Progenitor cell of endocrine pancreas (in vitro differentiated cells): ENCODE data around the gene PSME3IP1. TPM values are rescaled to one million over a fixed set of nuclear protein-coding genes. Genes with fewer than 3 reads are reported as not detected.

Experiments used
- DNase-seq: peaks from one replicate; pipeline ENCODE4 v3.0.0; 2021; ENCODE audit warnings: low spot score; ENCODE audit not compliant: unreplicated experiment
- H3K27ac Mint-ChIP-seq: 2 replicates; pipeline ENCODE4 v1.8.0; 2021; ENCODE audit warnings: mild to moderate bottlenecking, moderate library complexity, mixed read lengths
- H3K27me3 Mint-ChIP-seq: 2 replicates; pipeline ENCODE4 v1.8.0; 2021; ENCODE audit warnings: mixed read lengths
- H3K36me3 Mint-ChIP-seq: 2 replicates; pipeline ENCODE4 v1.8.0; 2022; ENCODE audit warnings: mixed read lengths; ENCODE audit not compliant: insufficient read depth
- H3K4me1 Mint-ChIP-seq: 2 replicates; pipeline ENCODE4 v1.8.0; 2021; ENCODE audit warnings: low read depth, mixed read lengths
- H3K4me3 Mint-ChIP-seq: 2 replicates; pipeline ENCODE4 v1.8.0; 2021; ENCODE audit warnings: low read depth, mild to moderate bottlenecking, moderate library complexity, mixed read lengths
- H3K9me3 Mint-ChIP-seq: 2 replicates; pipeline ENCODE4 v1.8.0; 2021; ENCODE audit warnings: low read depth, mixed read lengths
- total RNA-seq: library from RNA; stranded (reverse); gene quantifications from 2 replicates; pipeline ENCODE4 v1.2.1, GENCODE V29; 2021
- TF ChIP-seq, protein P1 (sequence below): fragments of 200-600 bp; sonication (generic); IDR thresholded peaks from one replicate; pipeline ENCODE4 v1.5.0; 2021; ENCODE audit warnings: antibody characterized with exemption, mild to moderate bottlenecking; ENCODE audit not compliant: unreplicated experiment

The PSME3IP1 gene
- total RNA-seq, 1 donor from 2014 or later: 101 TPM

DNA sequence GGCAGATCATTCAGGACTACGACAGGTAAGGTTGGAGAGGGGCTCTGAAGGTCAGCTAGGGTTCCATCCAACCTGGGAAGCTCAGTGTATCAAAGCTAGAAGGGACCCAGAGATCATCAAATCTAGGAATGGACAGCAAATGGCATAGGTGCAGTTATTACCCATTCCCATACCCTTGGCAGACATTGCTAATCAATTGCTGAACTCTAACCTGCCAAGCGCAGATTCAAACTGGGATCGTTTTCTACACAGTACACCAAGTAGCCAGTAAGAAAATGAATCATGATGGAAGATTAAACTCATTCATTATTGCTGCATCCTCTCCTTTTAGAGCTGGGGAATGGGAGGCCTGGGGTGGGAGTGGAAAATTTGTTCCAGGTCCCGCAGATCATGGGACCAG is 59.9 kb downstream of the PSME3IP1 start:
- Mint-ChIP-seq H3K27ac (no peak overlapping the region), H3K4me1 (no peaks in the 10 kb centered on the region), H3K9me3 (no peaks in the 10 kb centered on the region), H3K4me3 (no peak overlapping the region), H3K36me3 (no peaks in the 10 kb centered on the region), H3K27me3 (no peaks in the 10 kb centered on the region)
- no peak for DNase-seq
- TF ChIP-seq, protein P1, sequence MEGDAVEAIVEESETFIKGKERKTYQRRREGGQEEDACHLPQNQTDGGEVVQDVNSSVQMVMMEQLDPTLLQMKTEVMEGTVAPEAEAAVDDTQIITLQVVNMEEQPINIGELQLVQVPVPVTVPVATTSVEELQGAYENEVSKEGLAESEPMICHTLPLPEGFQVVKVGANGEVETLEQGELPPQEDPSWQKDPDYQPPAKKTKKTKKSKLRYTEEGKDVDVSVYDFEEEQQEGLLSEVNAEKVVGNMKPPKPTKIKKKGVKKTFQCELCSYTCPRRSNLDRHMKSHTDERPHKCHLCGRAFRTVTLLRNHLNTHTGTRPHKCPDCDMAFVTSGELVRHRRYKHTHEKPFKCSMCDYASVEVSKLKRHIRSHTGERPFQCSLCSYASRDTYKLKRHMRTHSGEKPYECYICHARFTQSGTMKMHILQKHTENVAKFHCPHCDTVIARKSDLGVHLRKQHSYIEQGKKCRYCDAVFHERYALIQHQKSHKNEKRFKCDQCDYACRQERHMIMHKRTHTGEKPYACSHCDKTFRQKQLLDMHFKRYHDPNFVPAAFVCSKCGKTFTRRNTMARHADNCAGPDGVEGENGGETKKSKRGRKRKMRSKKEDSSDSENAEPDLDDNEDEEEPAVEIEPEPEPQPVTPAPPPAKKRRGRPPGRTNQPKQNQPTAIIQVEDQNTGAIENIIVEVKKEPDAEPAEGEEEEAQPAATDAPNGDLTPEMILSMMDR: no peak

DNA sequence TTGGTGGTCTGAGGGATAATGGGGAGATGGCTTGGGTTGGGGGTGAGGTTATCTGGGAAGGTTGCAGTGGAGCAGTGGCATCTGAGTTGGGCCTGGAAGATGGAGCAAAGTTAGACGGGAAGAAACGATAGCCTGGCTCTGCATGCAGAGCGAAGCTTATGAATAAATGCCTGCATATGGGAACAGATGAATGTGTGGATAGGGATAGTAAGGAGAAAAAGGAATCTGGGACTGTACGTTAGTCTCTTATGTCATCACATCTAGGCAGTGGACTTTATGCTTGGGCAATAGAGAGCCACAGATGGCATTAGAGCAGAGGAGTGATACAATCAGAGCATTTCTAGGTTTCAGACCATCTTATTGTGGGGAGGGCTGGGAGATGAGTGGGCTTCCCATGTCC is 60.5 kb downstream of the PSME3IP1 start:
- DNase-seq: no peak
- TF ChIP-seq, protein P1: no peak
- no peak overlapping the region for H3K27ac Mint-ChIP-seq
- H3K4me3 Mint-ChIP-seq: no peak overlapping the region
- no peaks in the 10 kb centered on the region for H3K27me3 Mint-ChIP-seq
- no peaks in the 10 kb centered on the region for H3K36me3 Mint-ChIP-seq
- no peaks in the 10 kb centered on the region for H3K9me3 Mint-ChIP-seq
- no peaks in the 10 kb centered on the region for H3K4me1 Mint-ChIP-seq

DNA sequence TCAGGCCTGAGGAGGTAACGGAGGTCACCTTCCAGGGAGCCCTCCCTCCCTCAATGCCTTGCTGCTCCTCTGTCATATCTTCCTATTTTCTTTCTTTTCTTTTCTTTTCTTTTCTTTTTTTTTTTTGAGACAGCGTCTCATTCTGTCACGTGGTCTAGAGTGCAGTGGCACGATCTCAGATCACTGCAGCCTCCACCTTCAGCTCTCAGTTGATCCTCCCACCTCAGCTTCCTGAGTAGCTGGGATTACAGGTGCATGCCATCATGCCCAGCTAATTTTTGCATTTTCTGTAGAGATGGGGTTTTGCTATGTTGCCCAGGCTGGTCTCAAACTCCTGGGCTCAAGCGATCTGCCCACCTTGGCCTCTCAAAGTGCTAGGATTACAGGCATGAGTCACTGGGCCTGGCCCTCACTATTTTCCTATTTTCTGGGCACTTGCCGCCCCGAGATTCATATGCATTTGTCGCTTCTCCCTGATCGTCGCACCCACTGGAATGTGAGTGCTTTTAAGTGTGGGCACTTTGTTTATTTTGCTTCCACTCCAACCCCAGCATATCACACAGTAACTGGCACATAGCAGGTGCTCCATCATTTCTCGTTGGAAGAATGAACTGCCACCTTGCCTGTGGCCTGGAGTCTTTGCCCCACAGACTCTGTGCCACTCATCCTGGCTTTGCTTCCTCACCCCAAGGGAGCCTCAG is 61.7 kb downstream of the PSME3IP1 start:
- Mint-ChIP-seq H3K27ac (no peak overlapping the region), H3K9me3 (no peaks in the 10 kb centered on the region), H3K4me3 (no peak overlapping the region), H3K4me1 (no peaks in the 10 kb centered on the region), H3K36me3 (no peaks in the 10 kb centered on the region), H3K27me3 (no peaks in the 10 kb centered on the region)
- TF ChIP-seq, protein P1: no peak
- DNase-seq: no peak

DNA sequence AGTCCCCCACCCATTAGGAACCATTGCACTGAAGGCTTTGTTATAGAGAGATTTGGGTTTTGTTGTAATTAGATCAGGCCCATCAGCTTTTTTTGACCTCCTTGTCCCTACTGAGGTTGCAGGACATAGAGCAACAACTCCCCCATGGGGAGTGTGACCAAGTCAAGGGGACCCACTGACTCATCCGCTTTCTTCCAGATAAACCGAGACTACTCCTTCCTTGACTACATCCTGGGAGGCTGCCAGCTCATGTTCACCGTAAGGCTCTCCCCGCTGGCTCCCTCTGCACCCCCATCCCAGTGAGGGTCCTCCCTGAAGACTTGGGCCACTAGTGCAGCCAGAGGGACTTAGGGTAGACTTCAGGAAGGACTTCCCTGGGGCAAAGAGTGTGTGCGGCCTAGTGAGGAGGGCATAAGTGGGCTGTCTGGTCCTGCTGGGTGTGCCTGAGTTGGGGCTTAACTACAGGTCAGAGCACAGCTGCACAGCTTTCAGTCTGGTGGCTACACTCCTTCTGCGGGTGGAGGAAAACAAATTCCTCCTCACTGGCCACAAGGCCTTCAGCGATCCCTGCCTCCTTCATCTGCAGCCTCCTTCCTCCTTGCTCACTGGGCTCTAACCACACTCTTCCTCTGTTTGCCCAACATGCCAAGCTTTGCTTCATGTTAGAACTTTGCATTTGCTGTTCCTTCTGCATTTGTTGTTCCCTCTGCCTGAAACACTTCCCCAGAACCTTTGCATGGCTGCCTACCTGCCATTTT is 62.4 kb downstream of the PSME3IP1 start:
- TF ChIP-seq, protein P1: no peak
- Mint-ChIP-seq H3K27me3 (no peaks in the 10 kb centered on the region), H3K4me3 (no peak overlapping the region), H3K36me3 (no peaks in the 10 kb centered on the region), H3K9me3 (no peaks in the 10 kb centered on the region), H3K27ac (no peak overlapping the region), H3K4me1 (no peaks in the 10 kb centered on the region)
- DNase-seq: no peak

DNA sequence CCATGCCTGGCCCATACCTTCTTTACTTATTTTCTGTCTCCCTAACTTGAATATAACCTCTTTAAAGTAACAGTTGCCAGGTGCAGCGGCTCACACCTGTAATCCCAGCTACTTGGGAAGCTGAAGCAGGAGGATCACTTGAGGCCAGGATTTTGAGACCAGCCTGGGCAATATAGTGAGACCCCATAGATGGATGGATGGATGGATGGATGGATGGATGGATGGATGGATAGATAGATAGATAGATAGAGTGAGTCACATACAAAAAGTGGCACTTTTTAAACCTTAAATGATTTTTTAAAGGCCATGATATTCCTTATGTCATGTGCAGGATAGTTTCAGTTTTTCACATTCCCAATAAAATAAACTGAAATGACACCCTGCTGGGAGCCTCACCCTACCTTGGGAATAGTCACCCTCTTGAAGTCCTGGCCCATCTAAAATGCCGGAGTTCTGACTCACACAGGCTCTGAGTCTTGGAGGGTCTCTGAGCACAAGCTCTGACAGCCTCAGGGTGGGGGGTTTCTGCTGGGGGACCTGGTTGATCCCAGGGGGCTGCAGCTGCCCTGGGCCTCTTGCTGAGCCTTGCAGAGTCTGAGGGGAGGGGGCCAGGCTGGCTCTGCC is 67.3 kb downstream of the PSME3IP1 start:
- Mint-ChIP-seq H3K27ac (no peak overlapping the region), H3K4me3 (no peak overlapping the region)

More for the DNA sequence above, 67.3 kb downstream of the PSME3IP1 start:
- DNase-seq: no peak
- Mint-ChIP-seq H3K27me3 (no peaks in the 10 kb centered on the region), H3K9me3 (no peaks in the 10 kb centered on the region), H3K4me1 (peaks cover 3% of the 10 kb centered on the region), H3K36me3 (no peaks in the 10 kb centered on the region)
- TF ChIP-seq, protein P1: no peak
